HFF-Myc (cell line): ENCODE results near the gene SLC37A1.

ENCODE experiments used
- DNase-seq: peaks from one replicate; pipeline ENCODE4 v3.0.0-alpha.2; 2011; ENCODE audit warnings: low read depth; ENCODE audit errors: extremely low read depth
- H3K4me3 ChIP-seq: replicated peaks from 2 replicates; pipeline ENCODE4 v1.5.1; 2011; ENCODE audit warnings: low read depth, mild to moderate bottlenecking, control low read depth, low read length
- CTCF ChIP-seq: IDR thresholded peaks from 2 replicates; pipeline ENCODE4 v1.5.1; 2012; ENCODE audit warnings: mild to moderate bottlenecking, low read depth, low read length, control low read depth; ENCODE audit errors: missing control alignments

The SLC37A1 gene

DNA sequence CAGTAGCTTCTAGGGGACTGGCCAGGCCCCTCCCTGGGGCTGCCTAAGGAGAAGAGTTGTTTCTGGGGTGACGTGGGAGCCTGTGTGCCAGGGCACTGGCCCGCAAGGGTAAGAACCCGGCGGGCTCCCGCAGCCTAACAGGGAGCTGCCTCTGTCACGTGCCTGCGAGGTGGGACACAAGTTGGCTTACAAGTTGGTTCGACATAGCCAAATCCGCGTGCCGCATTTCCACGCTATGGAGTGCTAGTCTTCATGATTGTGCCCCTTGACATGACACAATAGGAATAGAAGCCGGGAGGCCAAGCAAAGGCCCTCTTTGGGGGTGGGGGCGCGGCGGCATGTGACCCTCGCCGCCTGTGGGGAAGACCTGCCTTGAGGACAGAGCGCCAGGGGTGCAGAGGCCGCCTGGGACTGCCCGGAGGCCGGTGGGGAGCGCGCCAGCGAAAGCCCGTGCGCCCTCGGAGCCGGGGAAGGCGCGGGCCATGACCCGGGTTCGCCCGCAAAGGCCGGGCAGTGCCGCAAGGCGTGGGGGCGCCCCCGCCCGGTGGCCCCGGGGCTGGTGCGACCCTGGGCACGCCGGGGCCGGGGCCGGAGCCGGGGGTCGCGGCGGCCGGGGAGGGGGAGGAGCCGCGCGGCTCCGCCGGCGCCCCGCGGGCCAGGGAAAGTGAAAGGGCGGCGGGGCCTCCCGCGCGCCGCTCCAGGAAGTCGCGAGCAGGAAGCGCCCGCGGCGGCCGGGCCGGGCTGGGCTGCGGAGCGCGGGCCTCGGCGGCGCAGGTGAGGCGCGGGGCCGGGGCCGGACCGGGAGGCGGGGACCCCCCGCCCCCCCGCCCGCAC, at the start of gene SLC37A1:
Gene SLC37A1 (plus strand): TSS at position 702 of the 834 bp plus-strand sequence. CDS start 4,603 bp downstream, outside the sequence.
- H3K4me3 ChIP-seq = peak within 1 kb of the TSS; percentile 47
- TF ChIP-seq CTCF = no peak
- no peak for DNase-seq

DNA sequence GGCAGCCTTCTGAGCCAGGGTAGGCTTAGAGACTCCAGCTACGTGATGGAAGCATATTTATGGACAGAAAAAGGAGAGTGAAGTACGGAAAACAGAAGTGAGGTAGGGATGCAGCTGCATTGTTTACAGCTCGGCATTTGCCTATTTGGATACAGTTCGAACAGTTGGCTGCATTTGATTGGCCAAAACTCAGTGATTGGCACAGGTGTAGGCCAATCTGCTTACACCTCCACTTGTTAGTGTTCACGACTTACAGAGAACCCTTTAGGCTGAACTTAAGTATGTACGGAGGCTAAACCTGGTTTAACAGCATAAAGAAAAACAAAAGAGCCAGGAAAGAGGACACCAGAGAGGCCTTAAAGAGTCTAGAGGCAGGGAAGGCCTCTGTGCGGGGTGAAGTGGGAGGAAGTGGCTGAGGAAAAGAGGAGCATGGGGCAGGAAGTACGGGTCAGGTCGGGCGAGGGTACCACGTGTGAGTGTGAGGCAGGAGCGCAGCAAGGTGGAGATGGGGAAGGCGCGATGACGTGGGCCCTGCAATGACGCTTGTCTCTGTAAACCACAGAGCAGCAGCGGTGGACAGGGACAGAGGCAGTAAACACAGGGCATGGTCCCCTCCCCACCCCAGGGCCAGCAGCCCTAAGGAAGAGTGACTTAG, 49.7 kb upstream of the SLC37A1 start:
- no peak for TF ChIP-seq CTCF
- no peak overlapping the region for H3K4me3 ChIP-seq
- DNase-seq = no peak

DNA sequence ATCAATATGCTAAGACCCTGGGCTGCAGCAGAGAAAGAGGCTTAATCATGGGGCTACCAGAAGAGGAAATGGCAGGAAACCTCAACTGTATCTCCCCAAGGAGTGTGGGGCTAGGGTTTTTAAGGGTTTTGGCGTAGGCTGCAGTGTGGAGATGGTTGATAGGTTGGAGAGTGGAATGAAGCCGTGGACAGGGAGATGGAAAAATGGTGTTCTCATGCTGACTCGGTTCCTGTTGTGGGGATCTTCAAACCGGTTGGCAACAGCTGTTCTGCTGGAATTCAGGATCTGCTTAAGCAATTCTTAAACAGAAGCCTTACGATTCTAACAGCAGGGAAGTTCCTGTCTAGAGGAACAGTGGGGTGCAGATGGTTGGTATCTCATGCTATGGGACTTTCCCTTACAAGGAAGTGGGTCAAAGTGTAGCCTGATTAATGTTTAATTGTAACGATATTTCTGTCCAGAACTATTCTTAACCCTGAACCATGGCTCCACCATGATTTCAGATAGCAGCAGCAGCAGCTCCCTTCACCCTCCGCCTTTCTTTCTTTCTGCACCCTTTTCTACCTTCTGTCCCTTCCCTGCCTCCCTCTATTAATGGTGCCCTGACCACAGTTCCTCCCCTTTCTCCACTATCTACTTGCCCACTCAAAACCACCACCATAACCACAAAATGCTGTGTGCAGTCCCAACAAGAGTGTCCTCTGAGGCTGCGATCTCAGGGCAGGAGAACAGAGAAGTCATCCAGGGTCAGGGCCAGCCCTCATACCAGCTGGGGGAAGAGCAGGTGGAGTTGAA, 48.4 kb upstream of the SLC37A1 start:
- TF ChIP-seq CTCF = no peak
- H3K4me3 ChIP-seq = no peak overlapping the region

GRCh38 chr21:42465803-42466127, 47.9 kb upstream of the SLC37A1 start:
- DNase-seq = no peak
- no peak for TF ChIP-seq CTCF
- H3K4me3 ChIP-seq = no peak overlapping the region

More for the DNA sequence above, 48.4 kb upstream of the SLC37A1 start:
- DNase-seq = no peak

- no peak for DNase-seq
- no peak for TF ChIP-seq CTCF
- no peak overlapping the region for H3K4me3 ChIP-seq
Observed at GRCh38 chr21:42466700-42467099, 47.0 kb upstream of the SLC37A1 start.

DNA sequence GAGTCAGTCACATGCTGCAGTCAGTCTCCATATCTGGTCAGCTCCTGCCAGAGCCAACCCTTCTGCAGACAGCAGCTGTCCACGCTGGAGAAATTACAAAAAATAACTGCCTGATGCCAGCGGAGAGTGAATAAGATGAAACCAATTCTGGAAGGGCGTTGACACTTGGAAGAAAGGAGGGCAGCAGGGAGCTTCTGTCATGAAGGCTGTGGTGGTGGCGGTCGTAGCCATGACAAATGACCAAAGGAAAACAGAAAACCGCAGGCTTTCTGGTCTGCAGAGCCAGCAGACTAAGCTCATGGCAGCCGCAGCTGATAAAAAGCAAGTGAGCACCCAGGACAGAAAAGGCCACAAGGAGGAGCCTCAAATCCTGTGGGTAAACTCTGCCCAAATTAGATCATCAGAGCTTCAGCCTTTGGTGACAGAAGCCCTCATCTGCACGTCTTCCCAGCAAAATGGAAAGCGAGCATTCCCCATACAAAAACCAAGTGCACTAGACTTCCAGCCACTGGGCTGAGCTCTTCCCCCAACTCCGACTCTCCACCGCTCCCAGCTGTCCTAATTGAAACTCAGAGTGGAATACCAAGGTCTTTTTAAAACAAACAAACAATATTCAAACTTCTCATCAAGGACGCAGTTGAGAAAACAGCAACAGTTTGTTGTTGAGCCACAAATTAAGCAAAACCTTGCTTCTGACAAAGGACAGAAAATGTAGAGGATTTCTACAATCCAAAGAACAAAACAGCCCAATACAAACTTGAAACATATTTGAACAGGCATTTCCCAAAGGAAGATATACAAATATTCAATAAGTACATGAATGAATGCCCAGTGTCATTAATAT, 46.3 kb upstream of the SLC37A1 start:
- TF ChIP-seq CTCF = peak; percentile 17
- no peak for DNase-seq
- H3K4me3 ChIP-seq = no peak overlapping the region
